H1 (cell line): Measurements from ENCODE around the gene MAML3. TPM values are rescaled to one million over a fixed set of nuclear protein-coding genes. Genes with fewer than 3 reads are reported as not detected.

Source experiments
- CTCF ChIA-PET: fragments of 300-600 bp; sonication (Branson Sonifier 250); formaldehyde crosslinking; loops from one replicate; lab custom pipeline; 2021; ENCODE audit not compliant: partially characterized antibody; lab: Charles Lee
- POLR2A ChIA-PET: fragments of 300-600 bp; sonication (Branson Sonifier 250); formaldehyde crosslinking; loops from one replicate; lab custom pipeline; 2021; ENCODE audit warnings: inconsistent platforms; ENCODE audit not compliant: partially characterized antibody; lab: Charles Lee
- DNase-seq, 2 experiments: peaks; one replicate each; pipeline versions ENCODE4 v3.0.0 to v3.0.0-alpha.2; 2010 to 2022; ENCODE audit warnings: low spot score in 2 of 2, low read depth in 1 of 2, mixed read lengths in 1 of 2
- FAIRE-seq: peaks from 2 replicates; lab custom pipeline; 2011; peaks lifted over from hg19 to GRCh38; lab: Jason Lieb, UNC
- H2AFZ ChIP-seq: 2 replicates; pipeline ENCODE4 v1.8.1; 2012; ENCODE audit warnings: low read length, inconsistent platforms
- H2AK5ac ChIP-seq: 2 replicates; pipeline ENCODE4 v1.6.1; 2013; ENCODE audit warnings: low read depth, low read length
- H2BK120ac ChIP-seq: replicated peaks from 2 replicates; pipeline ENCODE3; 2013; ENCODE audit warnings: low read depth, low read length, inconsistent platforms
- H2BK12ac ChIP-seq: 2 replicates; pipeline ENCODE4 v1.6.1; 2013; ENCODE audit warnings: low read depth, low read length
- H2BK15ac ChIP-seq: 2 replicates; pipeline ENCODE4 v1.6.1; 2013; ENCODE audit warnings: low read length
- H2BK20ac ChIP-seq: 2 replicates; pipeline ENCODE4 v1.6.1; 2013; ENCODE audit warnings: low read length
- H2BK5ac ChIP-seq: 2 replicates; pipeline ENCODE4 v1.6.1; 2013; ENCODE audit warnings: low read depth, low read length
- H3K14ac ChIP-seq: 2 replicates; pipeline ENCODE4 v1.6.1; 2013; ENCODE audit warnings: inconsistent platforms; ENCODE audit not compliant: insufficient read length
- H3K18ac ChIP-seq: 2 replicates; pipeline ENCODE4 v1.6.1; 2013; ENCODE audit warnings: low read length; ENCODE audit errors: extremely low read depth
- H3K23ac ChIP-seq: 2 replicates; pipeline ENCODE4 v1.6.1; 2013; ENCODE audit warnings: inconsistent platforms; ENCODE audit not compliant: insufficient read length
- H3K23me2 ChIP-seq: 2 replicates; pipeline ENCODE4 v1.6.1; 2013; ENCODE audit warnings: low read depth, low read length
- H3K27ac ChIP-seq: 2 replicates; pipeline ENCODE4 v1.6.1; 2011; ENCODE audit warnings: low read depth, low read length, inconsistent platforms
- H3K27me3 ChIP-seq, 4 experiments: replicated peaks in 1 of 4; 1 replicate in 1 of 4; 2 replicates in 3 of 4; pipeline versions ENCODE4 v1.6.1 to v1.8.1; 2011 to 2013; ENCODE audit warnings: low read length in 3 of 4, mild to moderate bottlenecking in 3 of 4, inconsistent platforms in 2 of 4, mixed read lengths in 2 of 4, moderate library complexity in 1 of 4; ENCODE audit not compliant: control insufficient read depth in 3 of 4, insufficient read depth in 3 of 4; ENCODE audit errors: extremely low read depth in 1 of 4
- H3K36me3 ChIP-seq, 4 experiments: 2 replicates each; pipeline versions ENCODE4 v1.6.1 to v1.8.1; 2011 to 2013; ENCODE audit warnings: mild to moderate bottlenecking in 4 of 4, low read length in 3 of 4, moderate library complexity in 2 of 4, control low read depth in 1 of 4, inconsistent platforms in 1 of 4; ENCODE audit not compliant: insufficient read depth in 4 of 4, control insufficient read depth in 2 of 4
- H3K4ac ChIP-seq: replicated peaks from 2 replicates; pipeline ENCODE3; 2013; ENCODE audit warnings: low read length, low read depth, mixed read lengths, inconsistent platforms; ENCODE audit not compliant: insufficient read length
- H3K4me1 ChIP-seq, 4 experiments: replicated peaks in 1 of 4; 1 replicate in 1 of 4; 2 replicates in 3 of 4; pipeline versions ENCODE4 v1.6.1 to v1.8.1; 2011 to 2013; ENCODE audit warnings: low read length in 3 of 4, inconsistent platforms in 2 of 4, mixed read lengths in 1 of 4; ENCODE audit not compliant: insufficient read depth in 4 of 4, control insufficient read depth in 3 of 4
- H3K4me2 ChIP-seq, 2 experiments: 2 replicates each; pipeline versions ENCODE4 v1.6.1 to v1.8.1; 2011 to 2013; ENCODE audit warnings: low read depth in 2 of 2, low read length in 2 of 2, control low read depth in 1 of 2, inconsistent platforms in 1 of 2, mild to moderate bottlenecking in 1 of 2; ENCODE audit not compliant: insufficient read depth in 1 of 2
- H3K4me3 ChIP-seq, 4 experiments: fragments of 200-600, 300-600 bp in 1 of 4; sonication (generic), shearing (Covaris generic), sonication (Bioruptor Twin) in 1 of 4; 2 replicates each; pipeline versions ENCODE4 v1.5.1 to v1.8.1; 2011 to 2016; ENCODE audit warnings: low read length in 4 of 4, low read depth in 3 of 4, control low read depth in 2 of 4, inconsistent platforms in 2 of 4, mild to moderate bottlenecking in 2 of 4, mixed read lengths in 1 of 4, moderate library complexity in 1 of 4; ENCODE audit not compliant: insufficient read depth in 2 of 4; ENCODE audit errors: extremely low read depth in 1 of 4
- H3K56ac ChIP-seq: replicated peaks from 2 replicates; pipeline ENCODE3; 2013; ENCODE audit warnings: low read depth, mild to moderate bottlenecking, mixed read lengths, low read length, inconsistent platforms; ENCODE audit not compliant: insufficient read length
- H3K79me1 ChIP-seq: 2 replicates; pipeline ENCODE4 v1.6.1; 2013; ENCODE audit warnings: low read depth, low read length, control low read depth
- H3K79me2 ChIP-seq, 2 experiments: 2 replicates each; pipeline versions ENCODE4 v1.6.1 to v1.8.1; 2012 to 2013; ENCODE audit warnings: low read length in 2 of 2, mild to moderate bottlenecking in 2 of 2, inconsistent platforms in 1 of 2; ENCODE audit not compliant: insufficient read depth in 2 of 2, control insufficient read depth in 1 of 2
- H3K9ac ChIP-seq, 4 experiments: replicated peaks in 1 of 4; 1 replicate in 1 of 4; 2 replicates in 3 of 4; pipeline versions ENCODE4 v1.6.1 to v1.8.1; 2011 to 2013; ENCODE audit warnings: low read depth in 3 of 4, low read length in 3 of 4, control low read depth in 2 of 4, mild to moderate bottlenecking in 2 of 4, moderate library complexity in 2 of 4, inconsistent platforms in 1 of 4; ENCODE audit errors: extremely low read depth in 1 of 4
- H3K9me3 ChIP-seq, 2 experiments: 2 replicates each; pipeline versions ENCODE4 v1.6.1 to v1.8.1; 2012 to 2013; ENCODE audit warnings: mild to moderate bottlenecking in 2 of 2, moderate library complexity in 2 of 2, control low read depth in 1 of 2, inconsistent platforms in 1 of 2, low read depth in 1 of 2, low read length in 1 of 2, mixed read lengths in 1 of 2; ENCODE audit not compliant: insufficient read depth in 2 of 2
- H4K20me1 ChIP-seq, 2 experiments: replicated peaks in 1 of 2; 2 replicates each; pipeline versions ENCODE3 to v1.8.1; 2011 to 2013; ENCODE audit warnings: inconsistent platforms in 2 of 2, low read length in 2 of 2, mild to moderate bottlenecking in 1 of 2; ENCODE audit not compliant: insufficient read depth in 2 of 2, control insufficient read depth in 1 of 2
- H4K5ac ChIP-seq: 2 replicates; pipeline ENCODE4 v1.6.1; 2013; ENCODE audit warnings: low read length, low read depth, mixed read lengths, inconsistent platforms; ENCODE audit not compliant: insufficient read length
- H4K8ac ChIP-seq: 2 replicates; pipeline ENCODE4 v1.8.0; 2013; ENCODE audit warnings: mild to moderate bottlenecking, moderate library complexity, low read length, inconsistent platforms; ENCODE audit not compliant: insufficient read depth; ENCODE audit errors: extremely low read depth
- H4K91ac ChIP-seq: replicated peaks from 2 replicates; pipeline ENCODE3; 2013; ENCODE audit warnings: low read length, mixed read lengths, inconsistent platforms; ENCODE audit not compliant: insufficient read length
- CTCF ChIP-seq, 3 experiments: IDR thresholded peaks; 1 replicate in 2 of 3; 2 replicates in 1 of 3; pipeline versions ENCODE4 v1.5.1 to v1.6.1; 2011; ENCODE audit warnings: low read length in 3 of 3, mild to moderate bottlenecking in 3 of 3, inconsistent platforms in 2 of 3, low read depth in 1 of 3, moderate library complexity in 1 of 3; ENCODE audit not compliant: insufficient read depth in 1 of 3; ENCODE audit errors: control extremely low read depth in 1 of 3
- EP300 ChIP-seq, 2 experiments: IDR thresholded peaks; 1 replicate in 1 of 2; 2 replicates in 1 of 2; pipeline ENCODE4 v1.6.1; 2011 to 2012; ENCODE audit warnings: low read depth in 2 of 2, low read length in 2 of 2, mild to moderate bottlenecking in 2 of 2, borderline replicate concordance in 1 of 2, inconsistent platforms in 1 of 2, moderate library complexity in 1 of 2
- EZH2 ChIP-seq: fragments of 200-600 bp; sonication (generic); IDR thresholded peaks from 2 replicates; pipeline ENCODE4 v1.7.1; 2012; ENCODE audit warnings: low read depth, mild to moderate bottlenecking, moderate library complexity, low read length, inconsistent platforms; ENCODE audit not compliant: severe bottlenecking
- KDM4A ChIP-seq: IDR thresholded peaks from one replicate; pipeline ENCODE4 v1.7.1; 2012; ENCODE audit warnings: low read depth, mild to moderate bottlenecking, moderate library complexity, low read length, inconsistent platforms; ENCODE audit not compliant: severe bottlenecking
- RAD21 ChIP-seq, 2 experiments: IDR thresholded peaks in 1 of 2; conservative IDR thresholded peaks in 1 of 2; 2 replicates each; pipeline ENCODE4 v1.6.1; 2011; ENCODE audit warnings: low read depth in 2 of 2, low read length in 2 of 2, improper control_type of control experiment in 1 of 2, inconsistent platforms in 1 of 2, mild to moderate bottlenecking in 1 of 2, moderate library complexity in 1 of 2
- RXRA ChIP-seq: IDR thresholded peaks from 2 replicates; pipeline ENCODE4 v1.6.1; 2011; ENCODE audit warnings: low read depth, mild to moderate bottlenecking, low read length, moderate library complexity; ENCODE audit not compliant: insufficient read depth
- SP1 ChIP-seq: IDR thresholded peaks from 2 replicates; pipeline ENCODE4 v1.6.1; 2011; ENCODE audit warnings: low read depth, low read length
- TCF12 ChIP-seq: IDR thresholded peaks from 2 replicates; pipeline ENCODE4 v1.6.1; 2011; ENCODE audit warnings: low read depth, mild to moderate bottlenecking, low read length
- WGBS, 2 experiments: shearing (Covaris generic) in 1 of 2; methylation state at CpG; one replicate each; pipeline versions ENCODE4 v1.1.6 to v1.1.7; 2013 to 2015; ENCODE audit warnings: low lambda C conversion rate in 2 of 2, mixed read lengths in 2 of 2, inconsistent platforms in 1 of 2, low coverage in 1 of 2, missing lambda C conversion rate in 1 of 2; ENCODE audit not compliant: insufficient replicate concordance in 2 of 2, insufficient coverage in 1 of 2, insufficient read length in 1 of 2; ENCODE audit errors: extremely low coverage in 1 of 2, missing lambda C conversion rate in 1 of 2; 5-methylcytosine and 5-hydroxymethylcytosine counted together
- polyA plus RNA-seq, 7 experiments: library from polyadenylated mRNA; depleted of rRNA in 3 of 7; stranded (reverse) in 5 of 7; unstranded in 2 of 7; fragments of >200 nt in 5 of 7; fragments of 200-250 nt in 2 of 7; gene quantifications; 1 replicate in 5 of 7; 2 replicates in 1 of 7; 4 replicates in 1 of 7; pipeline versions ENCODE4 v1.2.1 to v1.2.3, GENCODE V29; 2011 to 2013; ENCODE audit warnings: missing spikeins in 2 of 7, mixed read lengths in 2 of 7
- total RNA-seq: library from RNA; stranded (reverse); fragmentation: NEBNext Ultra II Directional; extraction: Animal tissue kit (Norgen Biotek cat#: 25700); gene quantifications from 2 replicates; pipeline ENCODE4 v1.2.1, GENCODE V29; 2021

MAML3 gene
- total and polyA plus RNA-seq, 2 of the 8 experiments (the other 6 are each of a cell fraction or from before 2014, with no cell fraction given): 2.1 to 5.7 TPM

DNA sequence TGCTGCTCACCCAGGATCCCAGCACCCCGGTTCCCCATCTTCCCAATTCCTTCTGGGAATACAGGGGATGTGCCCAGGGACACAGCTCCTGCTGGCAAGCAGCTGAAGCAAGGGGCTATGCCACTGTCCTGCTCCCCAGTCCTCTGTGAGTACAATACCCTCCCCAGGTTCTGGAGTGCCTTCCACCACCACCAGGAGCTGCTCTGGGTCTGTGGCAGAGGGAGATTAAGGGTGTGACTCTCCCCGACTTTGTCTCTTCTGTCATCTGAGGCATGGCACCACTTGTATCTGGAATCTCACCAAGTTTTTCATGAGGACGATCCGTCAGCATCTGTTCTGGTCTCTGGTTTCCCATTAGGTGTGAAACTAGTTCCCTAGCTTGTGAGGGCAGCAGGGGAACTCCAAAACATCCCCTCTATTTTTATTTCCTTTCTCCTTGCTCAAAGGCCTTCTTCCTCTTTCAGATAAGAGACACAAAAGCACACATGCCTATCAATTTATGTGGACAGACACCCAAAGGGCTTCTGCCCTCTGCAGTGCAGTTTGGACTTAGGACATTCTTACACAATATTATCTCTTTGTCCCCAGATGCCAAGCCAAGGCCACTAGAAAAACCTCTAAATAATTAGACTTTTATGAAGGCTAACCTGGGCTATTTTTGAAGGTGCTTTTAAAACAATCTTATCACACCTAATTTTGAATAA, 461.5 kb downstream of the MAML3 start:
- ChIA-PET CTCF (interaction anchor here (1.0 to 2.0 kb wide), 6 partner anchors 10 to 161 kb away, joined by 3 to 7 read pairs (median 3); no protein-coding TSS in a partner anchor), POLR2A (interaction anchor here (0.7 kb wide), 1 partner anchor 12 kb away, joined by 3 read pairs; no protein-coding TSS in a partner anchor)
- Histone ChIP-seq H3K23ac (no peak overlapping the region), H4K8ac (no peak overlapping the region), H3K4ac (no peak overlapping the region), H4K20me1 (no peaks in the 10 kb centered on the region), H3K18ac (no peak overlapping the region), H3K27me3 (no peaks in the 10 kb centered on the region), H3K4me3 (no peak overlapping the region), H3K23me2 (no peaks in the 10 kb centered on the region)
- TF ChIP-seq CTCF (IDR thresholded peaks at IDR 0.05; ENCODE audit: control extremely low read depth in 1 of 3, insufficient read depth in 1 of 3, low read depth in 1 of 3, low read length in 3 of 3) (peak; percentile 22 to 60 (median 37); a peak in 2 of 4 replicates), EZH2 (no peak), EP300 (IDR thresholded peaks at IDR 0.05; ENCODE audit: borderline replicate concordance in 1 of 2, low read depth in 2 of 2, low read length in 2 of 2) (no peak), KDM4A (no peak), SP1 (no peak), TCF12 (no peak), RAD21 (IDR thresholded peaks at IDR 0.05 in 1 of 2, conservative IDR thresholded peaks at IDR 0.05 in 1 of 2; ENCODE audit: low read depth in 2 of 2, low read length in 2 of 2) (peak; percentile 54 to 65), RXRA (no peak)
- TF ChIP-seq, all 59 proteins: peak for 2
- WGBS, 2 experiments: 76% methylated on average over 4 of the region's 4 CpGs; no CpG with 5 or more reads in 1 of the 2 experiments
- Histone ChIP-seq H3K79me1 (no peaks in the 10 kb centered on the region), H2BK12ac (no peak overlapping the region), H3K36me3 (no peaks in the 10 kb centered on the region), H3K27ac (no peak overlapping the region), H4K5ac (no peak overlapping the region), H4K91ac (no peak overlapping the region), H3K4me2 (no peak overlapping the region), H2BK15ac (no peak overlapping the region), H3K4me1 (no peaks in the 10 kb centered on the region), H2AFZ (no peak overlapping the region), H2BK5ac (no peak overlapping the region), H3K56ac (no peak overlapping the region), H2BK120ac (no peak overlapping the region), H3K14ac (no peak overlapping the region), H3K79me2 (no peaks in the 10 kb centered on the region), H3K9ac (no peak overlapping the region), H2AK5ac (no peak overlapping the region), H3K9me3 (no peaks in the 10 kb centered on the region), H2BK20ac (no peak overlapping the region)
- FAIRE-seq: no peak
- DNase-seq: no peak
